GM21786 (cell line): ENCODE data around the gene FOS.
A peak's percentile ranks its signal among the peaks of the same experiment; 100 is the strongest.

ENCODE experiments used
- ATAC-seq: cut with Tn5 transposase; IDR thresholded peaks from one replicate; pipeline ENCODE4 v1.9.1; 2021; ENCODE audit not compliant: unreplicated experiment

FOS gene

DNA sequence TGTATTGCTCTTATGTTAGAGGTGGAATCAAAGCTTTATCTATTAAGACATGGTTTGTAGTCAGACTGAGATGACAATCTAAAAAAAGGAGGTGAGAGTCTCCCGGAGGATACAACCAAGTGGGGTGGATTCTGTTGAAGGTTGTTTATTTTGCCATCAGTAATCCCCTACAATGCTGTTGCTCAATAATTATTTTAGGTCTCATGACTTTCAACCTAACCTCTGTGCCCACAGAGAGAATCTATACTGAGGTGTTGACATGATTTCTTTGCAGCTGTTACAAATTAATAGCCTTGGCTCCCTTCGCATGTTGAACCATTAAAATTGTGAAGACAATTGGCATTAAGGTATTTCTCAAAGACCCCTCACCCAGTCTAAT is 28.7 kb upstream of the FOS start:
- ATAC-seq, result peak; percentile 3

DNA sequence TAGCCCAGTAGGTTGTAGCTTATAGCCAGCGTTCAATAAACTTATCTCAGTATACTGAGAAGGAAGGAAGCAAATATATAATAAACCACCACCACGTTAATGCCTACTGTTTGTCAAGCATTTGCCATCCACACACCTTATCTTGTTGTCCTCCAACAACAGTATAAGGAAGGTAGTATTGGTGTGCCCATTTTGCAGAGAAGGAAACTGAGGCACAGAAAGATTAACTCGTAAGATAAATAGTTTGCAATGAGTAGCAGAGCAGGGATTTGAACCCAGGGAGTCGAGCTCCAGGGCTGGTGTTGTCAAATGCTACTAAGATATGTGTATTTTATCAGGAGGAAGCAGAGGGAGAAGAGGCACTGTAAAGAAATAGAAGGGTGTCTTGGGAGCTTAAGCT is 27.8 kb upstream of the FOS start:
- no peak for ATAC-seq

DNA sequence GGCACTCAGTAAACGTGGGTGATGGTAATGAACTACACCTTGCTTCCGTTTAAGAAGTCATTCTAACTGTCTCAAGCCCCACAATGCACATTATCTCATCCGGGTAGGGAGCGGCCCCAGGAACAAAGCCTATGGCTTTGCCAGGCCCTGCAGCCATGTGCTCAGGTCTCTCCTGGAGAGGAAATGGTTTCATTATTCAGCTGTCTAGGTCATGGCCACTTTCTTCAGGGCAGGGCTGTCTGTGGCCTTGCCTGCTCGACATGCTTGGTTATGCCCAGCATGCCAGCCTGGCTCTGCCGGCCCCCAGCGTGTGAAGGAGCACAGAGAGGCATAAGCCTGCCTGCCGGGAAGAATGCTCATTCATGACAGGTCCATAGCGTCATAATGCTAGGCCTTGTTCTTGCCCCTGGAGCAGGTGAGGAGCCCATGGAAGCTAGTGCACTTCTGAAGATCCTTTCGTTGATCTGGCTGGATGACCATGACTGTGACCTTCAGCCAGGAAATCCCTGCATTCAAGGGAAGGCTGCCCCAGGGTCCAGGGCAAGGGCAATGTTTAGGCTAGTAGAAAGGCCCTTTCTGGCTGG is 26.3 kb upstream of the FOS start:
- ATAC-seq, result no peak

GRCh38 chr14:75254381-75254822 is 24.2 kb upstream of the FOS start:
- ATAC-seq, result no peak

DNA sequence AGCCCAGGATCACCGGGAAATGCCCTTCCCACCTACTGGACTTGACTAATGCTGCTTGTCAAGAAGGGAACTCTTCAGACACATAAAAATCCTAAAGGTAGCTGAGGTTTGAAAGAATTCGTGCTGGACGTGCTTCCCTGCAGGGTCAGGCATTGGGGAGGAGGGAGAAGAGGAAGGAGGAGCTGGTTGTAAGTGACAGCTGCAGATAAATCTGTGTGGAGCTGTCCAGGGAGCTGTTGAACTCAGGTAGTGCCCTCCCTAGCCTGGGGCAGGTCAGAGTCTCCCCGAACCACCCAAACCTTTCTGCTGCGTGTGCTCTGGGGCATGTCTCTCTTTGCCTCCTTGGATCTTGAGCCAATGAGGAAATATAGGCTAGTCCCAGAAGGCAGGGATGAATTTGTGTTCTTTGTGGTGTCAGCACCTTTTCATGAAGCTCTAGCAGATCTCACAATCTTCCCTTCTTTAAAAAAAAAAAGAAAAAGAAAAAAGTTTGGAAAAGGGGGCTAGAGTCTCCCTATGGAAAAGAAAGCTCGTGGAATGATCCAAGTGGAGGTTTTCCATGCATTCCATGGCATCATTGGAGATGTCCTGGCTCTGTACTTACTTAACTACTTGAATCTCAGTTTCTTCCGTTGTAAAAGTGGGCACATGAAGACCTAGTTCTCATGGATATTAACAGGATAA is 23.6 kb upstream of the FOS start:
- ATAC-seq, result no peak

- peak; percentile 12 for ATAC-seq
Observed at GRCh38 chr14:75258079-75258802, 20.4 kb upstream of the FOS start.

DNA sequence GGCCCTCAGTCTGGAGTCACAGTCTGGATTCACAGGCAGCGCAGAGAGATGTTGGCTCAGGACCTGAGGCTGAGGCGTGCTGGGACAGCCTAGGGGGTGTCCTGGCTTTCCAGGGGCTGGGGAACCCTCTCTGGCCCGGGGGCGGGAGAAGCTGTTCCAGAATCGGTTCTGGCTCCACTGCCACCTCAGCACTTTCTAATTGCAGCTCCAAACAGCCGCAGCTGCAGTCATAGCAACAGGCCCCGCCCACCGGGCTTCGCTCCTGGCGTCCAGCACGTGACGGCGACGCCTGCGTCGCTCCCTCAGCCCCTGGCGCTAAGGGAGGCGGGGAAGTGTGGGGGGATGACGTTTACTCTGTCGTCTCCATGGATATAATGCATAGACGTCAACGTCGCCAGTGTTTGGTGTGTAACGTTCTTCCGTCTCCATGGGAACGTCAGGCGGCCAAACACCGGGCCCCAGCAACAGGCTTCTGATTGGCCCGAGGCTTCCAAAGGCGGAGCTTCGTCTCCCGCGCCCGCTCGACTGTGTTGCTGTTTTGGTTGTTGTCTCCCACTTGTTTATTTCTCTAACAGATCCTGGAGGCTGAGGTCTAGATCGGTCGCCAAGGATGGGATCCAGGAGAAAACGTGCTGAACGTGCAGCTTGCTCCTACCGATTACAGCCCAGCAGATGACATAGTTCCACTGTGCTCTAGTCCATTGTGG is 19.7 kb upstream of the FOS start:
- peak; percentile 94 for ATAC-seq

- ATAC-seq, result no peak
Observed at GRCh38 chr14:75259510-75259855, 19.1 kb upstream of the FOS start.

GRCh38 chr14:75260025-75260763 is 18.4 kb upstream of the FOS start:
- no peak for ATAC-seq

GRCh38 chr14:75261820-75262219 is 16.8 kb upstream of the FOS start:
- no peak for ATAC-seq

- ATAC-seq, result no peak
Observed at GRCh38 chr14:75262641-75263040, 16.0 kb upstream of the FOS start.

- no peak for ATAC-seq
Observed at GRCh38 chr14:75264036-75264435, 14.6 kb upstream of the FOS start.

DNA sequence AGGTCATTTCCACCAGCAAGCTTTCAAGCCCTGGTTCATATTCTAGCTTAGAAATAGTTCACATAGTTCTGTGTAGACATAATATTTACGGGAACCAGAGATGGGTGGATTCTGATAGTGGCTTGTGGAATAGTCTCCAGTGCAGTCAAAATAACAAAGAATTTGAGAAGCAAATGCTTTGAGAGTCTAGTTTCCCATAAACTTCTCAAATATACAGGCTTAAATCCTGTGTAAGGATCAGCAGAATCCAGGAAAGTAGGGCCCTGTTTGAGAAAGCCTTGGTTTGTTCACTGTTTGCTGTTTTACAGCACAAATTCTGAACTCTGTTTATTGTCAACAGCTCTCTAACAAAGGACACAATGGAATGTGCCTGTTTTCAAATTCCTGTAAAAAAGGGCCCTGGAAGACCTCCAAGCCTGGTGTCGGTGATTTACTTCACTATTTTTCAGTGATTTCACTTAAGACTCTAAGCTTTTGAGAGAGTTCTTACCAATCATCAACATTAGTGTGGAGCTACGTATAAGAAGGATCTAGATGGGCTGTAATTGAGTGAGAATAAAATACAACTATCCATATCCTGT is 11.4 kb upstream of the FOS start:
- no peak for ATAC-seq

DNA sequence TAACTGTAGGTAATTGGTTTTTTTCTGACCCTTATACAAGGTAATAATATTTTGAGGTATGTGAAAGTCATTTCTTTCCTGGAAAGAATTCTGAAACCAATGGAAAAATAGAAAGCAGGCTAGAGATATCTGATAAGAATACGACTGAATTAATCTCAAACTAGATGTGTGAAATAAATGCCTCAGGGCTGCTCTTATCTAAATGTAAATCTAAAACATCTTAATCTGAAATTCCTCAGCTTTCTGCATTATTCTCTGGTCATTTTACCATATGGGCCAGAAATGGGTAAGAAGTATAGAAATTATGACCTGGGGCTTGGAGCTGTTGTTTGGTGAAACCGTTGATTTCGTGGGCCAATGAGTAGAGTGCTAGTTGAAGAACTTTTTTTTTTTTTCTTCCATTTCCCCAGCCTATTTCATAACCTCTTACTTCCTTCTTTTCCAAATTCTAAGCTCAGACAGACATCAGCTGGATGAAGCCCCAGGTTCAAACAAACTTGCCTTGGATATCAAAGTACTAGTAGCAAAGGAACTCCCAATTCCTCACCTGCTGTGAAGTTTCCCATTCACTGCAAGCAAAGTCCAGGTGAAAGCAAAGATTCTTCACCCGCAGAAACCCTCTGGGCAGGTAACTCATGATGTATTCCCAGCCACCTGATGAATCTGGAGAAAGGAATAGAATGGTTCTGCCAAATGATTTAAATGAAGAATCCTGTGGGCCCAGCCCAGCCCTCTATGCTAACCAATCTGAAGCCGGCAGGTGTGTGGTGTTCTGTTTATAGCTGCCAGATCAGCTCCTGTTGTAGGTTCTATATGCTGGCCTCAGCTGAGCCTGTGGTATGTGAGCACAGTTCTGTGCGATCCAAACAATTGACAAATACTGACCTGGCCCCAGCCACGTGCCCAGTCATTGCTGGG is 9.7 kb upstream of the FOS start:
- no peak for ATAC-seq

DNA sequence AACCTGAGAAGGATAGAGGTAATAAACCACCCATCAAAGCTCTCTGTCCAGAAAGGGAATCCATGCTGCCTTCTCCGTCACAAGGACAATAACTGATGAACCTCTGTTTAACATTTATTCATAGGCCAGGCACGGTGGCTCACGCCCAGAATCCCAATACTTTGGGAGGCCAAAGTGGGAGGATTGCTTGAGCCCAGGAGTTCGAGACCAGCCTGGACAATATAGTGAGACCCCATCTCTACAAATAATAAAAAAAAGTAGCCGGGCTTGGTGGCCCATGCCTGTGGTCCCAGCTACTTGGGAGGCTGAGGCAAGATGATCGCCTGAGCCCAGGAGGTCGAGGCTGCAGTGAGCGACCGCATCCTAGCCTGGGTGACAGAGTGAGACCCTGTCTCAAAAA is 7.1 kb upstream of the FOS start:
- no peak for ATAC-seq

GRCh38 chr14:75273272-75274049 is 5.2 kb upstream of the FOS start:
- no peak for ATAC-seq

DNA sequence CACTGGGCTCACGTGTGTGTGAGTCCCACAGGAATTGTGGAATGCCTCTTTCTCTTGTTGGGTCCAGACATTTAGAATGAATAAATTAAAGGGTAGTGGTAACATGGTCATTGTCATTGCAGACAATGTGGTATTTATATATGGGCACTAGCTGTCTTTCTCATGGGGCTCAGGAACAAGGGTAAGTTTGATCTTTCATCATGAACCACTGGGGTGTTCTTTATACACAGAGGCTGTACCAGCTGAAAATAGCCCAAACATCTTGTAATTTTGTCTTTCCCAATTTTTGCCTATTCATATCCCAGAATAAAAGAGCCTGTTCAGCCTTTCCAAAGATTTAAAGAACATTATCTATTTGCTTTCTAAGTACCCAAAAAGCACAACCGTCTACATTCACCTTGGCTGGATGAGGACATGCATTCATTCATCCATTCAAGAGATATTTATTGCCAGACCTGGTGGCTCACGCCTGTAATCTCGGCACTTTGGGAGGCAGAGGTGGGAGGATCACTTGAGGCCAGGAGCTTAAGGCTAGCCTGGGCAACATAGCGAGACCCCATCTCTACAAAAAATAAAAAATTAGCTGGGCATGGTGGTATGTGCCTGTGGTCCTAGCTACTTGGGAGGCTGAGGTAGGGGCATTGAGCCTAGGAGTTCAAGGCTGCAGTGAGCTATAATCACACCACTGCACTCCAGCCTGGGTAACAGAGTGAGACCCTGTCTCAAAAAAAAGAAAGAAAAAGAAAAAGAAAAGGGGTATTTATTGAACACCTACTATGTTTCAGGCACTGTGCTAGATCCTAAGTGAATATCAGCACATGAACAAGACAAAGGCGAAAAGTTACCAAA is 4.4 kb upstream of the FOS start:
- ATAC-seq, result no peak

- ATAC-seq, result no peak
Observed at GRCh38 chr14:75274899-75275569, 3.6 kb upstream of the FOS start.
